ENCODE data around the gene WBP1.
"Not testable (repeated sequence)": the region's sequence is repeated elsewhere in the genome, so short reads cannot be mapped to it uniquely, and the experiment has no call there.

- not testable (repeated sequence) for TF ChIP-seq CTCF, POLR2A (IDR thresholded peaks at IDR 0.05)
Observed at GRCh38 chr2:74460187-74460586, 1.9 kb downstream of the WBP1 start.

Measured in thyroid gland (tissue), 4 donors.